HCT116 (cell line): ENCODE data around the gene HIC1.

ENCODE experiments used
- EGR1 ChIP-seq: IDR thresholded peaks from 2 replicates; pipeline ENCODE4 v1.6.1; 2012; ENCODE audit warnings: low read depth
- POLR2AphosphoS5 ChIP-seq: IDR thresholded peaks from 2 replicates; pipeline ENCODE4 v1.6.1; 2011; ENCODE audit warnings: mild to moderate bottlenecking, low read depth, low read length, moderate library complexity
- TF ChIP-seq, protein P1 (sequence below): IDR thresholded peaks from 2 replicates; pipeline ENCODE4 v1.6.1; 2012; ENCODE audit warnings: low read depth
- TF ChIP-seq, protein P2 (sequence below), 3 experiments: fragments of 200-600 bp in 1 of 3; sonication (generic) in 1 of 3; IDR thresholded peaks in 2 of 3; conservative IDR thresholded peaks in 1 of 3; 2 replicates each; pipeline ENCODE4 v1.5.1; 2012 to 2017; ENCODE audit warnings: low read depth in 2 of 3, low read length in 2 of 3, antibody characterized with exemption in 1 of 3, borderline replicate concordance in 1 of 3, control low read depth in 1 of 3, mild to moderate bottlenecking in 1 of 3, mixed read lengths in 1 of 3, mixed run types in 1 of 3, moderate library complexity in 1 of 3; ENCODE audit not compliant: insufficient read depth in 1 of 3

GRCh38 chr17:2023692-2024571, 31.0 kb upstream of the HIC1 start:
- TF ChIP-seq, protein P1, sequence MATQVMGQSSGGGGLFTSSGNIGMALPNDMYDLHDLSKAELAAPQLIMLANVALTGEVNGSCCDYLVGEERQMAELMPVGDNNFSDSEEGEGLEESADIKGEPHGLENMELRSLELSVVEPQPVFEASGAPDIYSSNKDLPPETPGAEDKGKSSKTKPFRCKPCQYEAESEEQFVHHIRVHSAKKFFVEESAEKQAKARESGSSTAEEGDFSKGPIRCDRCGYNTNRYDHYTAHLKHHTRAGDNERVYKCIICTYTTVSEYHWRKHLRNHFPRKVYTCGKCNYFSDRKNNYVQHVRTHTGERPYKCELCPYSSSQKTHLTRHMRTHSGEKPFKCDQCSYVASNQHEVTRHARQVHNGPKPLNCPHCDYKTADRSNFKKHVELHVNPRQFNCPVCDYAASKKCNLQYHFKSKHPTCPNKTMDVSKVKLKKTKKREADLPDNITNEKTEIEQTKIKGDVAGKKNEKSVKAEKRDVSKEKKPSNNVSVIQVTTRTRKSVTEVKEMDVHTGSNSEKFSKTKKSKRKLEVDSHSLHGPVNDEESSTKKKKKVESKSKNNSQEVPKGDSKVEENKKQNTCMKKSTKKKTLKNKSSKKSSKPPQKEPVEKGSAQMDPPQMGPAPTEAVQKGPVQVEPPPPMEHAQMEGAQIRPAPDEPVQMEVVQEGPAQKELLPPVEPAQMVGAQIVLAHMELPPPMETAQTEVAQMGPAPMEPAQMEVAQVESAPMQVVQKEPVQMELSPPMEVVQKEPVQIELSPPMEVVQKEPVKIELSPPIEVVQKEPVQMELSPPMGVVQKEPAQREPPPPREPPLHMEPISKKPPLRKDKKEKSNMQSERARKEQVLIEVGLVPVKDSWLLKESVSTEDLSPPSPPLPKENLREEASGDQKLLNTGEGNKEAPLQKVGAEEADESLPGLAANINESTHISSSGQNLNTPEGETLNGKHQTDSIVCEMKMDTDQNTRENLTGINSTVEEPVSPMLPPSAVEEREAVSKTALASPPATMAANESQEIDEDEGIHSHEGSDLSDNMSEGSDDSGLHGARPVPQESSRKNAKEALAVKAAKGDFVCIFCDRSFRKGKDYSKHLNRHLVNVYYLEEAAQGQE, result no peak
- TF ChIP-seq, protein P2, sequence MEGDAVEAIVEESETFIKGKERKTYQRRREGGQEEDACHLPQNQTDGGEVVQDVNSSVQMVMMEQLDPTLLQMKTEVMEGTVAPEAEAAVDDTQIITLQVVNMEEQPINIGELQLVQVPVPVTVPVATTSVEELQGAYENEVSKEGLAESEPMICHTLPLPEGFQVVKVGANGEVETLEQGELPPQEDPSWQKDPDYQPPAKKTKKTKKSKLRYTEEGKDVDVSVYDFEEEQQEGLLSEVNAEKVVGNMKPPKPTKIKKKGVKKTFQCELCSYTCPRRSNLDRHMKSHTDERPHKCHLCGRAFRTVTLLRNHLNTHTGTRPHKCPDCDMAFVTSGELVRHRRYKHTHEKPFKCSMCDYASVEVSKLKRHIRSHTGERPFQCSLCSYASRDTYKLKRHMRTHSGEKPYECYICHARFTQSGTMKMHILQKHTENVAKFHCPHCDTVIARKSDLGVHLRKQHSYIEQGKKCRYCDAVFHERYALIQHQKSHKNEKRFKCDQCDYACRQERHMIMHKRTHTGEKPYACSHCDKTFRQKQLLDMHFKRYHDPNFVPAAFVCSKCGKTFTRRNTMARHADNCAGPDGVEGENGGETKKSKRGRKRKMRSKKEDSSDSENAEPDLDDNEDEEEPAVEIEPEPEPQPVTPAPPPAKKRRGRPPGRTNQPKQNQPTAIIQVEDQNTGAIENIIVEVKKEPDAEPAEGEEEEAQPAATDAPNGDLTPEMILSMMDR (IDR thresholded peaks at IDR 0.05 in 2 of 3, conservative IDR thresholded peaks at IDR 0.05 in 1 of 3; ENCODE audit: borderline replicate concordance in 1 of 3, insufficient read depth in 1 of 3, low read depth in 2 of 3, low read length in 2 of 3), result no peak
- TF ChIP-seq POLR2AphosphoS5 (no peak), EGR1 (no peak)
